Measurements from ENCODE around the gene CFAP298.

DNA sequence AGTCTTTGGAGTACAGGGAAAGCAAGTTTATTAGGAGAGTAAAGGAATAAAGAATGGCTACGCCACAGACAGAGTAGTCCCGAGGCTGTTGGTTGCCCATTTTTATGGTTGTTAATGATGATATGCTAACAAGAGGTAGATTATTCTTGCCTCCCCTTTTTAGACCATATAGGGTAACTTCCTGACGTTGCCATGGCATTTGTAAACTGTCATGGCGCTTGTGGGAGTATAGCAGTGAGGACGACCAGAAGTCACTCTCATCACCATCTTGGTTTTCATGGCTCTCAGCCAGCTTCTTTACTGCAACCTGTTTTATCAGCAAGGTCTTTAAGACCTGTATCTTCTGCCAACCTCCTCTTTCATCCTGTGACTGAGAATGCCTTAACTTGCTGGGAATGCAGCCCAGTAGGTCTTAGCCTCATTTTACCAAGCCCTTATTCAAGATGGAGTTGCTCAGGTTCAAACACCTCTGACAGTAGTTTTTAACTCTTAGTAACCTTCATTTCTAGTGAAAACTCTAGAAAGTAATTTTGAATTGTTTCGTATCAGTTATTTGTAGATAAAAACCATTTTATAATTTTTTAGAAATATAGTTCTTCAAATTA lies 53.1 kb downstream of the CFAP298 start:
- TF ChIP-seq, protein P1, sequence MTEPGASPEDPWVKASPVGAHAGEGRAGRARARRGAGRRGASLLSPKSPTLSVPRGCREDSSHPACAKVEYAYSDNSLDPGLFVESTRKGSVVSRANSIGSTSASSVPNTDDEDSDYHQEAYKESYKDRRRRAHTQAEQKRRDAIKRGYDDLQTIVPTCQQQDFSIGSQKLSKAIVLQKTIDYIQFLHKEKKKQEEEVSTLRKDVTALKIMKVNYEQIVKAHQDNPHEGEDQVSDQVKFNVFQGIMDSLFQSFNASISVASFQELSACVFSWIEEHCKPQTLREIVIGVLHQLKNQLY (CRISPR knock-in tag; IDR thresholded peaks at IDR 0.05) = no peak
- TF ChIP-seq ETV6 (CRISPR knock-in tag; conservative IDR thresholded peaks at IDR 0.05) = no peak
- no peak for TF ChIP-seq SP1 (IDR thresholded peaks at IDR 0.05)
- no peak for TF ChIP-seq SP1 (CRISPR knock-in tag; IDR thresholded peaks at IDR 0.05)

Measured in HepG2 (cell line).